Osteocyte (in vitro differentiated cells): ENCODE measurements around the gene AUP1. TPM values are rescaled to one million over a fixed set of nuclear protein-coding genes. Genes with fewer than 3 reads are reported as not detected.

Experiments used
- DNase-seq: peaks from one replicate; pipeline ENCODE4 v3.0.0; 2021; ENCODE audit warnings: mixed read lengths; ENCODE audit not compliant: unreplicated experiment; ENCODE audit errors: extremely low spot score
- H3K27ac Mint-ChIP-seq: one replicate; pipeline ENCODE4 v1.8.0; 2021; ENCODE audit warnings: mild to moderate bottlenecking, mixed read lengths; ENCODE audit not compliant: unreplicated experiment
- H3K27me3 Mint-ChIP-seq: one replicate; pipeline ENCODE4 v1.8.0; 2021; ENCODE audit warnings: mixed read lengths; ENCODE audit not compliant: unreplicated experiment
- H3K36me3 Mint-ChIP-seq: one replicate; pipeline ENCODE4 v1.8.0; 2021; ENCODE audit warnings: mixed read lengths; ENCODE audit not compliant: unreplicated experiment
- H3K4me1 Mint-ChIP-seq: one replicate; pipeline ENCODE4 v1.8.0; 2021; ENCODE audit warnings: mixed read lengths; ENCODE audit not compliant: unreplicated experiment
- H3K4me3 Mint-ChIP-seq: one replicate; pipeline ENCODE4 v1.8.0; 2021; ENCODE audit warnings: mild to moderate bottlenecking, moderate library complexity, mixed read lengths; ENCODE audit not compliant: unreplicated experiment
- H3K9me3 Mint-ChIP-seq: one replicate; pipeline ENCODE4 v1.8.0; 2021; ENCODE audit warnings: mixed read lengths; ENCODE audit not compliant: unreplicated experiment
- total RNA-seq: library from RNA; stranded (reverse); gene quantifications from 2 replicates; pipeline ENCODE4 v1.2.1, GENCODE V29; 2021
- TF ChIP-seq, protein P1 (sequence below): fragments of 200-600 bp; sonication (generic); IDR thresholded peaks from 2 replicates; pipeline ENCODE4 v1.5.0; 2021; ENCODE audit warnings: antibody characterized with exemption, mild to moderate bottlenecking, moderate library complexity

The AUP1 gene
- total RNA-seq, 1 donor from 2014 or later = 96.3 TPM

- peaks cover 73% of the 10 kb centered on the region for H3K4me1 Mint-ChIP-seq
- H3K4me3 Mint-ChIP-seq = peak overlapping the region; percentile 71
- peaks cover 16% of the 10 kb centered on the region for H3K36me3 Mint-ChIP-seq
- peak overlapping the region; percentile 83 for H3K27ac Mint-ChIP-seq
- peaks cover 29% of the 10 kb centered on the region for H3K27me3 Mint-ChIP-seq
- TF ChIP-seq, protein P1, sequence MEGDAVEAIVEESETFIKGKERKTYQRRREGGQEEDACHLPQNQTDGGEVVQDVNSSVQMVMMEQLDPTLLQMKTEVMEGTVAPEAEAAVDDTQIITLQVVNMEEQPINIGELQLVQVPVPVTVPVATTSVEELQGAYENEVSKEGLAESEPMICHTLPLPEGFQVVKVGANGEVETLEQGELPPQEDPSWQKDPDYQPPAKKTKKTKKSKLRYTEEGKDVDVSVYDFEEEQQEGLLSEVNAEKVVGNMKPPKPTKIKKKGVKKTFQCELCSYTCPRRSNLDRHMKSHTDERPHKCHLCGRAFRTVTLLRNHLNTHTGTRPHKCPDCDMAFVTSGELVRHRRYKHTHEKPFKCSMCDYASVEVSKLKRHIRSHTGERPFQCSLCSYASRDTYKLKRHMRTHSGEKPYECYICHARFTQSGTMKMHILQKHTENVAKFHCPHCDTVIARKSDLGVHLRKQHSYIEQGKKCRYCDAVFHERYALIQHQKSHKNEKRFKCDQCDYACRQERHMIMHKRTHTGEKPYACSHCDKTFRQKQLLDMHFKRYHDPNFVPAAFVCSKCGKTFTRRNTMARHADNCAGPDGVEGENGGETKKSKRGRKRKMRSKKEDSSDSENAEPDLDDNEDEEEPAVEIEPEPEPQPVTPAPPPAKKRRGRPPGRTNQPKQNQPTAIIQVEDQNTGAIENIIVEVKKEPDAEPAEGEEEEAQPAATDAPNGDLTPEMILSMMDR = peak; percentile 40
- no peaks in the 10 kb centered on the region for H3K9me3 Mint-ChIP-seq
- peak; percentile 92 for DNase-seq
Measured at GRCh38 chr2:74502720-74503505, 26.6 kb downstream of the AUP1 start.

GRCh38 chr2:74502147-74502719 is 27.3 kb downstream of the AUP1 start:
- H3K36me3 Mint-ChIP-seq = peaks cover 19% of the 10 kb centered on the region
- no peaks in the 10 kb centered on the region for H3K9me3 Mint-ChIP-seq
- peak overlapping the region; percentile 71 for H3K4me3 Mint-ChIP-seq
- no peak overlapping the region for H3K27ac Mint-ChIP-seq
- DNase-seq = no peak
- TF ChIP-seq, protein P1 = no peak
- H3K27me3 Mint-ChIP-seq = peaks cover 36% of the 10 kb centered on the region
- H3K4me1 Mint-ChIP-seq = peaks cover 76% of the 10 kb centered on the region

GRCh38 chr2:74501335-74502071 is 28.0 kb downstream of the AUP1 start:
- TF ChIP-seq, protein P1 = no peak
- peaks cover 71% of the 10 kb centered on the region for H3K4me1 Mint-ChIP-seq
- H3K9me3 Mint-ChIP-seq = no peaks in the 10 kb centered on the region
- DNase-seq = no peak
- H3K27ac Mint-ChIP-seq = no peak overlapping the region
- peak overlapping the region; percentile 71 for H3K4me3 Mint-ChIP-seq
- H3K27me3 Mint-ChIP-seq = peaks cover 39% of the 10 kb centered on the region
- H3K36me3 Mint-ChIP-seq = peaks cover 15% of the 10 kb centered on the region

DNA sequence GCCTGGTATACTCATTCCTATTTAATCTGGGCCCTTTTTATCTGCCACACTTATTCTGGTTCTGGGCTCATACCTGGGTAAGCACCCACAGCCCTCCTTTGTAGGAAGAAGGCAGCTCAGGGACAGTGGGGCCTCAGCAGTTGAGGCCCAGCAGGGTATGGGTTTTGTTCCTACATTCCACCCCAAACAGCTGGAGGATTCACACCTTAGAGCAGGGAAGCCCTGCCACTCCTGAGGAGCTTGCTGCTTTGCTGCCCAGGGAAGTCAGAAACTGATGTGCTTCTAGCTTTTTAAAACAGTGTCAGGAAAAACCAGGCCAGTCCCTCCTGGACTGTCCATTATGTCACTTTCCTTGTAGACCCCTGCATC is 28.9 kb downstream of the AUP1 start:
- H3K27me3 Mint-ChIP-seq = peaks cover 39% of the 10 kb centered on the region
- no peak overlapping the region for H3K27ac Mint-ChIP-seq
- TF ChIP-seq, protein P1 = no peak
- no peaks in the 10 kb centered on the region for H3K9me3 Mint-ChIP-seq
- H3K4me1 Mint-ChIP-seq = peaks cover 62% of the 10 kb centered on the region
- no peak overlapping the region for H3K4me3 Mint-ChIP-seq
- H3K36me3 Mint-ChIP-seq = peaks cover 18% of the 10 kb centered on the region
- no peak for DNase-seq
